SW 1271 (cell line): ENCODE measurements around the gene ATAD3B.
"Not testable (repeated sequence)": the region's sequence is repeated elsewhere in the genome, so short reads cannot be mapped to it uniquely, and the experiment has no call there.

Experiments
- DNase-seq, 2 experiments: peaks; one replicate each; lab custom pipeline; 2025; lab: John Stamatoyannopoulos, UW

Gene ATAD3B

DNA sequence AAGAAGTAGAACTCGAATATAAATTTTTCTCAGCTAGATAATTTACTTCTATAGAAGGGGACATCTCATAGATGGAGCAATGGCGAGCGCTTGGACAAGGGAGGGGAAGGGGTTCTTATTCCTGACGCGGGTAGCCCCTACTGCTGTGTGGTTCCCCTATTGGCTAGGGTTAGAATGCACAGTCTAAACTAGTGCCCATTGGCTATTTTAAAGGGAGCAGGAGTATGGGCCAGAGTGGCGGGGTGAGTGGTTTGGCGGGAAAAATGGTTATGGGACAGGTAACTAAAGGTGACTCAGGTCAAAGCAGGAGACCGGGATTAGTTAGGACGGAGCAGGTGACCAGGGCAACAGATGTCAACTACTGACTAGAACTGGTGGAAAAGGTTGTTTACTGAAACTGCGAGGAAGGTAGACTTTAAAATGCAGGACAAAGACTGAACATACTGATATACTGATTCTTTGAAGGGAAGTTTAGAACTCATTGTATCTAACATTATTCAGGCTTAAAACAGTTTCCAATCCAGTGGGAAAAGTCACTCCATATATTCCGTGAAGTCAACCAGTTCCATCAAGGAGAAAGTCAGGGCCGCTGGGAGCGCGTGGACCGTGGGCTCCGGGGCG is 39.5 kb downstream of the ATAD3B start:
- peak; percentile 13 to 34 for DNase-seq

GRCh38 chr1:1511533-1512285 is 40.1 kb downstream of the ATAD3B start, which contains the start of gene ATAD3A:
Gene ATAD3A (plus strand): TSS chr1:1512162. CDS start chr1:1512269, 107 bp downstream.
- DNase-seq: peak; percentile 71 to 87

DNA sequence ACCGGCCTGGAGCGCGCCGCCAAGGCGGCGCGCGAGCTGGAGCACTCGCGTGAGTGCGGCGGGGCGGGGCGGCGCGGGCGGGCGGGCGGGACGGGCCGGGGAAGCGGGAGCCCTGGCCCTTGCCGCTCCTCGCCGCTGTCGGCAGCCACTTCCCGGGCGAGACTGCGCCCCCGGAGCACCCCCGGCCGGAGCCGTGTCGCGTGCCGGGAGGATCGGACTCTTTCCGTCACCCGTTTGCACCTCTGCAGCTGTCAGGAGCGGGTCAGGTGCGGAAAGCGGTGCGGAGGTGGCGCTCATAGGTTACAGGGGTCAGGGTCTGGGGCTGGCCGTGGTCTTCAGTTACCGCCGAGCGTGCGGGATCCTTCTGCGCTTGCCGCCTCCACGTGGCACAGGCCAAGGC is 40.9 kb downstream of the ATAD3B start:
- DNase-seq: not testable (repeated sequence)

DNA sequence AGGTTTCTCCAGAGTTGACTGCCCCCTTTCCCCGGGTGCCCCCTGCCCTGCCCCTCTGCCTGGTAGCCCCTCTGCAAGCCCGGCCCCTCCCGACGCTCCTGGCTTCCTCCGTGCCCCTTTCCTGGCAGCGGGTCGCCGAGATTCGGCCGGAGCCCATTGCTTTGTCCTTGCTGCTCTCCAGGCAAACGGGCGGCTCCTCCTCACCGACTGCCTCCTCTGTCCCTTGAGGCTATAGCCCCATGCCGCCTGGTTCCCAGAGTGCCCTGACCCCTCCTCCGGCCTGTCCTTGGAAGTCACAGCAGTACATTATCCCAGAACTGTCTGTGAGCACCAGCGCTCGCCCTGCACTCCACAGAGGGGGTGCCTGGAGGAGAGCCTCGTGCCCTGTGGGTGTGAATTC is 42.1 kb downstream of the ATAD3B start:
- not testable (repeated sequence) for DNase-seq

DNA sequence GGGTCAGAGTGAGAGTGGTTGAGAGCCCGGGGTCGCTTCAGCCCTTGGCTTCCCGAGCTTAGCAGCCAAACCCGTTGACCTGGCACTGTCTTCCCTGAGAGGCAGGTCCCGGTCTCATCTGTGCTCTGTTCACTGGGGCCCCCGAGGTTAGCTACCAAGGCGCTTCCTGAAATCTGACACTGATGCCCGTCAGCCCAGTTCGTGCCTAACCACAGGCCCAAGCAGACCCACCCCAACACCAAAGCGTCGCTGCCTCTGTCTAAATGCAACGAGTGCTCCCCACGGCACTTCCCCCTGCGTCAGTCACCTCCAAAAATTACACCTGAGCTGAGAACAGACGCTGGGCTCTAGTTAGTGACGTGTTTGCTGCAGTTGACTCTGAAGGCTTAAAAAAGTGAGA is 42.8 kb downstream of the ATAD3B start:
- DNase-seq: not testable (repeated sequence)

GRCh38 chr1:1516923-1517322 is 45.4 kb downstream of the ATAD3B start:
- DNase-seq: not testable (repeated sequence)

DNA sequence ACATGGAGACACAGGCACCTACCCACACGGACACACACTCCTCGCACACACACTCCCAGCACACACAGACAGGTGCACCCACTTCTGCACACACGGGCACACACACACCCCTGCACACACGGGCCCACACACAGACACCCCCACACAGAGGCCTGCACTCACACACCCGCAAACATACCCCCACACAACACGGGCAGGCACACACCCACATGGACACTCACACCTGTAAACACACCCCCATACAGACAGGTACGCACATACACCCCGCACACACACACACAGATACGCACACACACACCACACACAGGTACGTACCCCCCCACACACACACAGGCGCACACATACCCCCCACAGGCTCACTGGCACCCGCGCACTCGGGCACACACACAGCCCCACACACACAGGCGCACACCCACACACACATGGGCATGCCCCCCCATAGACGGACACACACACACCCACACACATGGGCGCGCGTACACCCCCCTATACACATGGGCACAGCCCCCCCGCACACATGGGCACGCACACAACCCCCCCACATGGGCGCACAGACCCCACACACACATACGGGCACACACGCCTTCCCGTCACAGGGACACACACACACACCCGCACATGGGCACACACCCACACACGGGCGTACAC is 46.5 kb downstream of the ATAD3B start:
- DNase-seq: no peak

DNA sequence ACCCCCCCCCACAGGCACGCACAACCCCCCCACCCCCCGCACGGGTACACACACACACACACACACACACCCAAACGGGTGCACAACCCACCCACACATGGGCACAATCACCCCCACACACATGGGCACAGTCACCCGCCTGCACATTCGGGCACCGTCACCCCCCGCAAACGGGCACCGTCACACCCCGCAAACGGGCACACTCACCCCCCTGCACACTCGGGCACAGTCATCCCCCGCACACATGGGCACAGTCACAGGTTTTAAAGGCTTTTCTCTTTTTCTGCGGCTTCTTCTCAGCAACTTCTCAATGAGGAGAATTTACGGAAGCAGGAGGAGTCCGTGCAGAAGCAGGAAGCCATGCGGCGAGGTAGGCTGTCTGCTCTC is 47.0 kb downstream of the ATAD3B start:
- DNase-seq: not testable (repeated sequence)

GRCh38 chr1:1519805-1520505 is 48.4 kb downstream of the ATAD3B start:
- not testable (repeated sequence) for DNase-seq

DNA sequence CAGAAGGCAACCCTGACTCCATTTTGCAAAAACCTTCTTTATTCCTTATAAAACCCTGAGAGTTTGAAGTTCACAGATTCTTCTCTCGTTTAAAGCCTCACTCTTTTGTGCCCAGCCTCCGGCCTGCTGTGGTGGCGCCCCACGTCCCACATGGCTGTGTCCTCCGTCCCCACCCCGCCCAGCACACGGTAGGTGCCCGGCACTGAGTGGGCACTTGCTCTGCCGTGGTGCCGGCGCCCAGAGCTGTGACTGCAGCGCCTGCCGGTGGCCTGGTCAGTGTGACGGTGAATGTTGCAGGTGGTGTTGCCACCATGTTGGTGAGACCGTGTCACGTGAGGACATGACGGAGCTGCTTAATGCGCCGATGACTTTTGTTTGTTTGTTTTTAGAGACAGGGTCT is 49.8 kb downstream of the ATAD3B start:
- DNase-seq: no peak

DNA sequence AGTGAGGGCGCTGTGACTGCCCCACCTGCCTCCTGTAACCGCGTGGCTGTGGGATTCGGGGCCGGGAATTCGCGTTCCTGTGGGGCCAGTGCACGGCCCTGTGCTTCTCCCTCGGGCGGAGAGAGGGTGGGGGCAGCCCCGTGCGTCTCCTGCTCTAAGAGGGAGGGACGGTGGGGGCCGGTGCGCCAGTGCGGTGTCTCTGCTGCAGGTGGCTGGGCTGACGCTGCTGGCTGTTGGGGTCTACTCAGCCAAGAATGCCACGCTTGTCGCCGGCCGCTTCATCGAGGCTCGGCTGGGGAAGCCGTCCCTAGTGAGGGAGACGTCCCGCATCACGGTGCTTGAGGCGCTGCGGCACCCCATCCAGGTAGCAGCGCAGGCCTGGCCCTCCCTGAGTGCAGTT is 51.0 kb downstream of the ATAD3B start:
- not testable (repeated sequence) for DNase-seq

DNA sequence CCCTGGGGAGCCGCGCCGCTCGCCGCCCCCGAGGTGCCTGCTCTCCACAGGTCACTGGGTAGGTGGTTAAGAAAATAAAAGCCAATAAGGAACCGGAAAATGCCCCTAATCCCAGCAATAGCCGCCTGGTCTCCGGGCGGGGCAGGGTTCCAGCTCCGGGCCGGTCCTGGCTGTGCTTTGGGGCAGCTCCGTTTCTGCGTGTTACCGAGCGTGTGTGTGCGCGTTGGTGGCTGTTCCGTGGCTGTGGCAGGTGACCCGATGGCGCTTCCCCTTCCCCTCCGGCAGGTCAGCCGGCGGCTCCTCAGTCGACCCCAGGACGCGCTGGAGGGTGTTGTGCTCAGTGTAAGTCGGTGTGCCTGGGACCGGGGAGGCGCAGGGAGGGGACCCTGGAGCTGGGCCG is 51.7 kb downstream of the ATAD3B start:
- DNase-seq: not testable (repeated sequence)

- DNase-seq: not testable (repeated sequence)
Measured at GRCh38 chr1:1523651-1524050, 52.1 kb downstream of the ATAD3B start.

DNA sequence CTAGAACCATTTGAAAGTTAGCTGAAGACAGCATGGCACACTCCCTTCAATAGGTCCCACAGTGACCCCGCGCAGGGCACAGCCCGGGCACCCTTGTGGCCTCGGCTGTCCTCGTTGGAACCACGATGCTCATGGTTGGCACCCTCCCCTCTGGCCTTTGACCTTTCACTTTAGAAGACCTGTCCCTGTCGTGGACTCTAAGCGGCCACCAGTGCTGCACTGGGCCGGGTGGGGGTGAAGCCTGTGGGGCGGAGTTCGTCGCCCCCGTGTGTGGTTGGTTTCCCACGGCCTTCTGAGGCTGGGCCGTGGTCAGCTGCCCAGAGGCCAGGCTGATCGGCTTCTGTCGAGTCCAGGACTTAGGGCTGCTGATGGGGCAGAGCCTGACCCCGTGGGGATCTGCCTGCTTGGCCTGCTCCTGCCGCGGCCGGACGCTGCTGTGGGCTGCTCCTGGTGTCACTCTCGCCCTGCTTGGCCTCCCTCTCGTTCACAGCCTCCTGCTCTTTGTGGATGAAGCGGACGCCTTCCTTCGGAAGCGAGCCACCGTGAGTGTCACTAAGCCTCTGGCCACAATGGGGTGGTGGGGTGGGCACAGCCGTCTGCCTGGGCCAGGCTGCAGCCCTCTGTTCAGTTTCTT is 53.3 kb downstream of the ATAD3B start:
- DNase-seq: not testable (repeated sequence)

GRCh38 chr1:1526476-1526875 is 54.9 kb downstream of the ATAD3B start:
- not testable (repeated sequence) for DNase-seq

GRCh38 chr1:1527092-1527816 is 55.7 kb downstream of the ATAD3B start:
- no peak for DNase-seq

DNA sequence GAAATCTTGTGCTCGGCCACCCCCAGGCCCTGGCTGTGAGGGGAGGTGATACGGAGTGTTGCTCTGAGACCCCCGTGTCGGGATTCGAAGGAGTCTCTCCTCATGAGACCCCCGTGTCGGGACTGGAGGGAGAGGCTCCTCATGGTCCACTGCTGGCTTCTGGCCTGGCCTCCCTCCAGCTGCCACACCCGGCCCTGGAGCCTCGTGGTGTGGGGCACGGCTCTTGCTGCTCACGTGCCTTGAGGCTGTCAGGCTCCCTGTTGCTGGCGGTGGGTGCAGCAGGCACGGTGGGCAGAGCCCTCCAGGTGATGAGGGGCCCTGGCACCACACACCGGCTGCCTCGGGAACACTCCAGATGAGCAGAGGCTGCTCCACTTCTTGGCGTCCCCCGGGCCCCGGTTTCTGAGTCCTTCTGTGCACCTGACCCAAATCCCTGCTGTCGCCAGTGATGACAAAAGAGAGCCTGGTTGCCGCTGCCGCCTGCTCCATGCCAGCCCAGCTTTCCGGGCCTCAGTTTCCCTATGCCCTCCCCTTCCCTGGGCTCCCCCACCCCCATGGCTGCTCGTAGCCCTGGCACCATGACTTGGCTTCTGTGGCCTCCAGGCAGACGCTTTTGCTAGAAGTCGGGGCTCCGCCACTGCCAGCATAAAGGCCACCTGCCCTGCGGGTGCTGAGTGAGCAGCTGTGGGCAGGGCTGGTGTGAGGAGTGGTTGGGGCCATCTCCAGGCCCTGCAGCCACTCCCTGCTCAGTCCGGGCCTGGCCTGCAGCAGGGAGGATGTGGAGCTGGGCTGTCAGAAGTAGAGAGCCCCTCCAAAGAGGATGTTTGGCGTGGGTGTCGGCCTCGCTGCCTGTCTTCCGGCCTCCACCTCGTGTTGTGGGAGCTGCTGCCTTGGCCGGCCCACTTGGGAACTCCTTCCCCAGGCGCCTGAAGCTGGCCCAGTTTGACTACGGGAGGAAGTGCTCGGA is 57.0 kb downstream of the ATAD3B start:
- DNase-seq: no peak

GRCh38 chr1:1529321-1529720 is 57.8 kb downstream of the ATAD3B start:
- DNase-seq: no peak

DNA sequence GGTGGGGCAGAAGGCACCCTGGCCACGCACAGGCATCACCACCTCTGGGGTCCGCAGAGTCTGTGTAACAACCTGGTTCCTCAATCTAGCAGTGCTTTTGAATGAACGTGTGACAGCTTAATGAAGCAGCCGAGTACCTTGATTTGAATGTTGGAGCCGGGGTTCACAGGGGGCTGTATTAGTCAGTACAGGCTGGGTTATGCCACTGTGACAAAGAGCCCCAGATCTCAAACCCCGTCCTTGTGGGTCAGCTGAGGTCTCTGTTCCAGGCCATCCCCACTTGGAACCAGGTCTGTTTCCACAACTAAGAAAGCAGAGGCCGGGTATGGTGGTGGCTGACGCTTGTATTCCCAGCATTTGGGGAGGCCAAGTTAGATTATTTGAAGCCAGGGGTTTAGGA is 58.4 kb downstream of the ATAD3B start:
- no peak for DNase-seq

DNA sequence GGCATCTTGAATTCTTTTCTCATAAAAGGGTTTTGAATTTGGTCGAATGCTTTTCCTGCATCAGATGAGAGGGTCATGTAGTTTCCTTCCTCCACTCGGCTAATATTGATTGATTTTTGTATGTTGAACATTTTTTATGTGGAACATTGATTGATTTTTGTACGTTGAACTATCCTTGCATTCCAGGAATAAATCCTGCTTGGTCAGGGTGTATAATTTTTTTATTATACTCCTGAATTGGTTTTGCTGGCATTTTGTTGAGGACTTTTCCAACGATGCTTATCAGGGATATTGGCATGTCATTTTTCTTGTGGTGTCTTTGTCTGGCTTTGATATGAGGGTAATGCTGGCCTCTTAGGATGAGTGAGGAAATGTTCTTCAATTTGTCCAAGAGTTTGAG is 60.4 kb downstream of the ATAD3B start:
- DNase-seq: no peak
